ENCODE data around the gene RBBP4. TPM values are rescaled to one million over a fixed set of nuclear protein-coding genes. Genes with fewer than 3 reads are reported as not detected.
A peak's percentile ranks its signal among the peaks of the same experiment; 100 is the strongest.

The RBBP4 gene
- total and polyA plus RNA-seq, 2 of the 13 experiments (the other 11 are each of a cell fraction or from before 2014, with no cell fraction given), result 64.4 to 166 TPM

DNA sequence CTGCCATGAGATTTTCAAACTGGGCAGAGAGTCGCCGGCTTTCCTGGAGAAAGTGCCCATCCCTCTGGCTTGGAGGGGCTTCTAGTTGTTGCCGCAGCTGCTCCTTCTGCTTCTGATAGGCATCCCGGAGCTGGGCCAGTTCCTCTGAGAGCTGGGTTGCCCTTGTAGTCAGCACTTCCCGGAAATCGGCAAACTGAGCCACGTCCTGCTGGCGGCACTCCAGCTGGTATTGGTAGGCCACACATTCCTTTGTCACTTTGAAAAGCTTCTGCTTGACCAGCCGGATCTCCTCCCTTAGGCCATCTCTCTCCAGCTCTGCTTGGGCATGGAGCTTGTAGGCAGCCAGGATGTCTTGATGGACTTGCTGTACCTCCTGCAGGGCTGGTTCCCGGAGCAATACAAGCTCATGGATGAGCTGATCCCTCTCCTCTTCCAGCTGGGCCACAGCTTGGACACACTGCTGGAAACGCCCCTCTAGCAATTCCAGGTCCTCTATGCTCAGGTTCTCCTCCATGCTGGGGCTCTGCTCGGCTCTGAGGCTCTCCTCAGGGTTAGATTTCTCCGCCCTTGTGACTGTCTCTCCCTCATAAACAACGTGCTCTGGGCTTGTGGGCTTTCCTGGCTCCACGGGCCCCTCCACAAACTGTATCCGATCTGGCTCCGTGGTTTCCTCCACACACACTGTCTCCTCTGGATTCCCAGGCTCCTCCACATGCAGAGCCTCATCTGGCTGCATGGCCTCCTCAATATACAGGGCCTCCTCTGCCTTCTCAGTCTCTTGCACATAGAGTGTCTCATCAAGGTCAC lies 44.3 kb downstream of the RBBP4 start (continued):
- TF ChIP-seq YEATS2 (CRISPR knock-in tag; IDR thresholded peaks at IDR 0.05; ENCODE audit: borderline replicate concordance) (0 out of 2 replicates have a peak, but pooled peaks have one; percentile 26), STAG1 (CRISPR knock-in tag; IDR thresholded peaks at IDR 0.05) (peak; percentile 12), RFXAP (CRISPR knock-in tag; IDR thresholded peaks at IDR 0.05; ENCODE audit: borderline replicate concordance) (peak; percentile 11; the same call in 1 of the 2 replicates), GATAD2A (CRISPR knock-in tag; IDR thresholded peaks at IDR 0.05) (0 out of 2 replicates have a peak, but pooled peaks have one; percentile 5), ZNF3 (CRISPR knock-in tag; IDR thresholded peaks at IDR 0.05) (no peak), MAFF (IDR thresholded peaks at IDR 0.05; ENCODE audit: low read depth, low read length) (peak; percentile 34; the same call in 1 of the 2 replicates), ZFX (CRISPR knock-in tag; IDR thresholded peaks at IDR 0.05; ENCODE audit: low read depth) (peak; percentile 95), ZNF629 (CRISPR knock-in tag; conservative IDR thresholded peaks at IDR 0.05) (no peak), ZNF343 (CRISPR knock-in tag; IDR thresholded peaks at IDR 0.05) (0 out of 2 replicates have a peak, but pooled peaks have one; percentile 49), ZNF446 (CRISPR knock-in tag; IDR thresholded peaks at IDR 0.05) (peak; percentile 52; the same call in 1 of the 2 replicates)
- TF ChIP-seq, protein P1, sequence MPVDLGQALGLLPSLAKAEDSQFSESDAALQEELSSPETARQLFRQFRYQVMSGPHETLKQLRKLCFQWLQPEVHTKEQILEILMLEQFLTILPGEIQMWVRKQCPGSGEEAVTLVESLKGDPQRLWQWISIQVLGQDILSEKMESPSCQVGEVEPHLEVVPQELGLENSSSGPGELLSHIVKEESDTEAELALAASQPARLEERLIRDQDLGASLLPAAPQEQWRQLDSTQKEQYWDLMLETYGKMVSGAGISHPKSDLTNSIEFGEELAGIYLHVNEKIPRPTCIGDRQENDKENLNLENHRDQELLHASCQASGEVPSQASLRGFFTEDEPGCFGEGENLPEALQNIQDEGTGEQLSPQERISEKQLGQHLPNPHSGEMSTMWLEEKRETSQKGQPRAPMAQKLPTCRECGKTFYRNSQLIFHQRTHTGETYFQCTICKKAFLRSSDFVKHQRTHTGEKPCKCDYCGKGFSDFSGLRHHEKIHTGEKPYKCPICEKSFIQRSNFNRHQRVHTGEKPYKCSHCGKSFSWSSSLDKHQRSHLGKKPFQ (CRISPR knock-in tag; IDR thresholded peaks at IDR 0.05; ENCODE audit: insufficient replicate concordance), result no peak
- TF ChIP-seq, protein P2, sequence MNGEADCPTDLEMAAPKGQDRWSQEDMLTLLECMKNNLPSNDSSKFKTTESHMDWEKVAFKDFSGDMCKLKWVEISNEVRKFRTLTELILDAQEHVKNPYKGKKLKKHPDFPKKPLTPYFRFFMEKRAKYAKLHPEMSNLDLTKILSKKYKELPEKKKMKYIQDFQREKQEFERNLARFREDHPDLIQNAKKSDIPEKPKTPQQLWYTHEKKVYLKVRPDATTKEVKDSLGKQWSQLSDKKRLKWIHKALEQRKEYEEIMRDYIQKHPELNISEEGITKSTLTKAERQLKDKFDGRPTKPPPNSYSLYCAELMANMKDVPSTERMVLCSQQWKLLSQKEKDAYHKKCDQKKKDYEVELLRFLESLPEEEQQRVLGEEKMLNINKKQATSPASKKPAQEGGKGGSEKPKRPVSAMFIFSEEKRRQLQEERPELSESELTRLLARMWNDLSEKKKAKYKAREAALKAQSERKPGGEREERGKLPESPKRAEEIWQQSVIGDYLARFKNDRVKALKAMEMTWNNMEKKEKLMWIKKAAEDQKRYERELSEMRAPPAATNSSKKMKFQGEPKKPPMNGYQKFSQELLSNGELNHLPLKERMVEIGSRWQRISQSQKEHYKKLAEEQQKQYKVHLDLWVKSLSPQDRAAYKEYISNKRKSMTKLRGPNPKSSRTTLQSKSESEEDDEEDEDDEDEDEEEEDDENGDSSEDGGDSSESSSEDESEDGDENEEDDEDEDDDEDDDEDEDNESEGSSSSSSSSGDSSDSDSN (CRISPR knock-in tag; IDR thresholded peaks at IDR 0.05), result peak; percentile 69
- TF ChIP-seq, protein P3, sequence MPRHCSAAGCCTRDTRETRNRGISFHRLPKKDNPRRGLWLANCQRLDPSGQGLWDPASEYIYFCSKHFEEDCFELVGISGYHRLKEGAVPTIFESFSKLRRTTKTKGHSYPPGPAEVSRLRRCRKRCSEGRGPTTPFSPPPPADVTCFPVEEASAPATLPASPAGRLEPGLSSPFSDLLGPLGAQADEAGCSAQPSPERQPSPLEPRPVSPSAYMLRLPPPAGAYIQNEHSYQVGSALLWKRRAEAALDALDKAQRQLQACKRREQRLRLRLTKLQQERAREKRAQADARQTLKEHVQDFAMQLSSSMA (CRISPR knock-in tag; IDR thresholded peaks at IDR 0.05), result no peak
- TF ChIP-seq, protein P4, sequence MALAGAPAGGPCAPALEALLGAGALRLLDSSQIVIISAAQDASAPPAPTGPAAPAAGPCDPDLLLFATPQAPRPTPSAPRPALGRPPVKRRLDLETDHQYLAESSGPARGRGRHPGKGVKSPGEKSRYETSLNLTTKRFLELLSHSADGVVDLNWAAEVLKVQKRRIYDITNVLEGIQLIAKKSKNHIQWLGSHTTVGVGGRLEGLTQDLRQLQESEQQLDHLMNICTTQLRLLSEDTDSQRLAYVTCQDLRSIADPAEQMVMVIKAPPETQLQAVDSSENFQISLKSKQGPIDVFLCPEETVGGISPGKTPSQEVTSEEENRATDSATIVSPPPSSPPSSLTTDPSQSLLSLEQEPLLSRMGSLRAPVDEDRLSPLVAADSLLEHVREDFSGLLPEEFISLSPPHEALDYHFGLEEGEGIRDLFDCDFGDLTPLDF (CRISPR knock-in tag; IDR thresholded peaks at IDR 0.05), result no peak
- TF ChIP-seq, protein P5, sequence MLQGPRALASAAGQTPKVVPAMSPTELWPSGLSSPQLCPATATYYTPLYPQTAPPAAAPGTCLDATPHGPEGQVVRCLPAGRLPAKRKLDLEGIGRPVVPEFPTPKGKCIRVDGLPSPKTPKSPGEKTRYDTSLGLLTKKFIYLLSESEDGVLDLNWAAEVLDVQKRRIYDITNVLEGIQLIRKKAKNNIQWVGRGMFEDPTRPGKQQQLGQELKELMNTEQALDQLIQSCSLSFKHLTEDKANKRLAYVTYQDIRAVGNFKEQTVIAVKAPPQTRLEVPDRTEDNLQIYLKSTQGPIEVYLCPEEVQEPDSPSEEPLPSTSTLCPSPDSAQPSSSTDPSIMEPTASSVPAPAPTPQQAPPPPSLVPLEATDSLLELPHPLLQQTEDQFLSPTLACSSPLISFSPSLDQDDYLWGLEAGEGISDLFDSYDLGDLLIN (CRISPR knock-in tag; IDR thresholded peaks at IDR 0.05; ENCODE audit: borderline replicate concordance), result no peak
- TF ChIP-seq, protein P6, sequence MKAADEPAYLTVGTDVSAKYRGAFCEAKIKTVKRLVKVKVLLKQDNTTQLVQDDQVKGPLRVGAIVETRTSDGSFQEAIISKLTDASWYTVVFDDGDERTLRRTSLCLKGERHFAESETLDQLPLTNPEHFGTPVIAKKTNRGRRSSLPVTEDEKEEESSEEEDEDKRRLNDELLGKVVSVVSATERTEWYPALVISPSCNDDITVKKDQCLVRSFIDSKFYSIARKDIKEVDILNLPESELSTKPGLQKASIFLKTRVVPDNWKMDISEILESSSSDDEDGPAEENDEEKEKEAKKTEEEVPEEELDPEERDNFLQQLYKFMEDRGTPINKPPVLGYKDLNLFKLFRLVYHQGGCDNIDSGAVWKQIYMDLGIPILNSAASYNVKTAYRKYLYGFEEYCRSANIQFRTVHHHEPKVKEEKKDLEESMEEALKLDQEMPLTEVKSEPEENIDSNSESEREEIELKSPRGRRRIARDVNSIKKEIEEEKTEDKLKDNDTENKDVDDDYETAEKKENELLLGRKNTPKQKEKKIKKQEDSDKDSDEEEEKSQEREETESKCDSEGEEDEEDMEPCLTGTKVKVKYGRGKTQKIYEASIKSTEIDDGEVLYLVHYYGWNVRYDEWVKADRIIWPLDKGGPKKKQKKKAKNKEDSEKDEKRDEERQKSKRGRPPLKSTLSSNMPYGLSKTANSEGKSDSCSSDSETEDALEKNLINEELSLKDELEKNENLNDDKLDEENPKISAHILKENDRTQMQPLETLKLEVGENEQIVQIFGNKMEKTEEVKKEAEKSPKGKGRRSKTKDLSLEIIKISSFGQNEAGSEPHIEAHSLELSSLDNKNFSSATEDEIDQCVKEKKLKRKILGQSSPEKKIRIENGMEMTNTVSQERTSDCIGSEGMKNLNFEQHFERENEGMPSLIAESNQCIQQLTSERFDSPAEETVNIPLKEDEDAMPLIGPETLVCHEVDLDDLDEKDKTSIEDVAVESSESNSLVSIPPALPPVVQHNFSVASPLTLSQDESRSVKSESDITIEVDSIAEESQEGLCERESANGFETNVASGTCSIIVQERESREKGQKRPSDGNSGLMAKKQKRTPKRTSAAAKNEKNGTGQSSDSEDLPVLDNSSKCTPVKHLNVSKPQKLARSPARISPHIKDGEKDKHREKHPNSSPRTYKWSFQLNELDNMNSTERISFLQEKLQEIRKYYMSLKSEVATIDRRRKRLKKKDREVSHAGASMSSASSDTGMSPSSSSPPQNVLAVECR (CRISPR knock-in tag; IDR thresholded peaks at IDR 0.05; ENCODE audit: borderline replicate concordance), result peak; percentile 64; the same call in 1 of the 2 replicates
